HG03521 (cell line): Measurements from ENCODE around the gene SDCCAG8.

Experiments
- ATAC-seq: cut with Tn5 transposase; IDR thresholded peaks from one replicate; pipeline ENCODE4 v1.9.1; 2021; ENCODE audit warnings: mild to moderate bottlenecking, moderate library complexity; ENCODE audit not compliant: unreplicated experiment

Gene SDCCAG8

DNA sequence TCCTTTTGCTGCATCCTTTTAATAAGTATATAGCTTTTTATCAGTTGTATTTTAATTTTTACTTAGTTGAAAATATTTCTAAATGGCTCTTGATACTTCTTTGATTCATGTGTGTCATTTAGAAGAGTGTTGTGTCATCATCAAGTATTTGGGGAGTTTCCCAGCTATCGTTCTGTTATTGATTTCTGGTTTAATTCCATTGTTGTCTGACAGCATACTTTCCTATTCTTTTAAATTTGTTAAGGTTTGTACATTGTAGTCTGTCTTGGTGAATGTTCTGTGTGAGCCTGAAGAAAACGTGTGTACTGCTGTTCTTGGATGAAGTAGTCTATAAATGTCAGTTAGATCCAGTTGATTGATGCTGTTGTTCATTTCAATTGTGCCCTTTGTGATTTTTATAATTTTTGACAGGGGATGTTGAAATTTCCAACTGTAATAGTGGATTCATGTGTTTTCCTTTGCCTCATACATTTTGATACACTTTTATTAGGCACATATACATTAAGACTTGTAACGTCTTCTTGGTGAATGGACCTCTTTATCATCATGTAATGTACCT is 24.8 kb downstream of the SDCCAG8 start:
- no peak for ATAC-seq

DNA sequence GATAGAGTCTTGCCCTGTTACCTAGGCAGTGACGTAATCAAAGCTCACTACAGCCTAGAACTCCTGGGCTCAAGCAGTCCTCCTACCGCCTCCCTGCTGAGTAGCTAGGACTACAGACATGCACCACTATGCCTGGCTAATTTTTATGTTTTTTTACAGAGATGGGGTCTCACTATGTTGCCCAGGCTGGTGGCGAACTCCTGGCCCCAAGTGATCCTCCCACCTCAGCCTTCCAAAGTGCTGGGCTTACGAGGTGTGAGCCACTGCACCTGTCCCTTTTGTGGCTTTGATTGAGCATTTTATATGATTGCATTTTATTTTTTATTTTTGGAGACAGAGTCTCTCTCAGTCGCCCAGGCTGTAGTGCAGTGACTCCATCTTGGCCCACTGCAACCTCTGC is 25.8 kb downstream of the SDCCAG8 start:
- no peak for ATAC-seq

DNA sequence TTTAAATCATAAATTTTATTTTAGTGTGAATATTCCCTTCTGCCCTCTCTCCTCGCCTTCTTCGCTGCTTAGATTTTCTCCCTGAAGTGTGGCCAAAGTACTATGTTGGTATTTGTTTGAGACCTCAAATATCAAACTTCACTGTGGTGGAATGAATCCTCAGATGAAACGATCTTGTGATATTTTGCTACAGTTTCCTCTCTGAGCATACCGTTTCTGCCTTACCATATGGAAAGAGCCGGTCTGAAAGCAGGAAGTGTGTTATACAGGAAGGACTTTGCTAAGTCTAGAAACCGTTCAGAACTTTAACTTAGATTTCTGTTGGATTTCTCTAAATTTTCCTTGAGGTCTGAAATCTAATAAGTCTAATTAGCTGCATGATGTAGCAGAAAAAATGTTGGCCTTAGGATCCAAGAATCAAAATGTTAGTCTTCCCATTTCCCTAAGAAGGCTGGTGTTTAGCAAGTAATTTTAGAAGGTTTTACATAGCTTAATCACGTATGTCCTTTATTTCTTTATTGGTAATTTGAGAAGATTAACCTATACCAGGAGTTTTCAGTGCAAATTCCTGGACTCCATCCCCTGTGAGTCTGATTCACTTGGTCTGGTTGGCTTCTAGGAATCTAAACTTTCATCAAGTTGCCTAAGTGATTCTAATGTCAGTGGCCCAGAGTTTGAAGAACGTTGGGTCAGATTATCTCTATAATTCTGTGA is 30.7 kb downstream of the SDCCAG8 start:
- ATAC-seq: no peak

DNA sequence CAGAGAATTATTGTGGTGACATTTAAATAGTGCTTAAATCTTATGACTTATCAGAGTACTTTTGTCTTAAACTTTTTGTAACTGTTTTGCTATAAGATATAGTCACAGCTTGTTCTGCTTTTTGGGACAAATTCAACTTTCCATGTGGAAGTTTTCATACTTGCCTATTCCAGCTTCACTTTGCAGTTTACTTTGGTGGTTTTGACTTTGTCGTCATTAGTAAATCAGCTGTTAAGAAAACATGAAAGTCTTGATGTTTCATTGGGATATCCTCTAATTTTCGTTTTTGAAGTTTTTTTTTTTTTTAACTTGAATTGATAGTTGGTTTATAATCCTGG is 31.3 kb downstream of the SDCCAG8 start:
- ATAC-seq: no peak

DNA sequence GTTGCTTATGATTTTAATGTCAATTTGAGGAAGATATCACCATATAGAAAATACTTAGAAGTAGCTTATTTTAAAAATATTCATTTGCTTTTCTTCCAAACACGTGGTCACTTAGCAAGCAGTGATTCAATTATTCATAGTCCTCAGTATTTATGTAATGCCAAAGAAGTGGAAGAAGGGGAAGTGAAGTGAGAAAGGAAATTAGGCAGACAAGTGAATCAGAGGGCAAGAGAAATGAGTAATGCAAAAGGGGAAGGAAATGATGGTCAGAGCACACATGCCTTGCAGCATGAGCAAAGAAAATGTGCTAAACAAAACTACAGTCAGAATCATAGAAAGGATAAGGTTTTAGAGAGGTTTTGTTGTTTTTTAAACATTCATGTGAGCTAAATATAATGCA is 31.8 kb downstream of the SDCCAG8 start:
- peak; percentile 93 for ATAC-seq

DNA sequence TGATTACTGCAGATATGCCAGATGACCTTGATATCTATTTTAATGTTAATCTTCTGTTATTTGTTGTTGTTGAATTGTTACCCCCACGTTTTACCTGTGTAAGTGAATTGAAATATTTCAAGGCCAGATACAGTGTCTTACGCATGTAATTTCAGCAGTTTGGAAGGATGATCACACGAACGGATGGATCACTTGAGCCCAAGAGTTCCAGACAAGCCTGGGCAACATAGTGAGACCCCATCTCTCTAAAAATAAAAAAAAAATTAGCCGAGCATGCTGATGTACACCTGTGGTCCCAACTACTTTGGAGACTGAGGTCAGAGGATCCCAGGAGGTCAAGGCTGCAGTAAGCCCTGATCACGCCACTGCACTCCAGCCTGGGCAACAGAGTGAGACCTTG is 32.2 kb downstream of the SDCCAG8 start:
- ATAC-seq: no peak

DNA sequence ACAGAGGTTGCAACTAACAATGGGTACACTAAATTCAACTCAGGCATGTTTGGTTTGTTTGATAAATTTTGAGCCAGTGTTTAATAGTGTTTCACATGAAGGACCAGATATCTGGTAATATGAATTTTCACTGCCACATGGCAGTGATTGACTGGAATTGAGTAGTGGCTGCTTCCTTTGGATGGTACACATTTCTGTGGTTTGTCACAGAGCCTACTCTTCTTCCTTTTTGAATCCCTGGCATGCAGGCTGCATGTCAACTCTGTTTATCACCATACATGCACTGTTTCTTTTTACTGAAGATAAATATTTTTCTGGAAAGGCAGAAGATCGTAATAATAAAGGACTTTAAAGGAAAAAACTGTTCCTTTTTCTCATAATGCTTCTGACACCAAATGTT is 35.5 kb downstream of the SDCCAG8 start:
- ATAC-seq: no peak

DNA sequence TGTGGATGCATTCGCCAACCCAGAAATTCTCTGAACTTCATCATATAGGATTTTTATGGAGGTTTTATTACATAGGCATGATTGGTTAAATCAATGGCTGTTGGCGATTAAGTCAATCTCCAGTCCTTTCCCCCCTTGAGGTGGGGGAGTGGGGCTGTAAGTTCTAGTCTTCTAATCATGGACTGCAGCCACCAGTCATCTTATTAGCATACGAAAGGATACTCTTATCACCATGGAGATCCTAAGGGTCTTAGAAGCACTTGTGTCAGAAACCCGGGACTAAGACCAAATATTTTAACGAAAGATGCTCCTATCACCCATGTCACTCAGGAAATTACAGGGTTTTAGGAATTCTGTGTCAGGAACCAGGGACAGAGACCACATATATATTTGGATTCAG is 36.3 kb downstream of the SDCCAG8 start:
- no peak for ATAC-seq

DNA sequence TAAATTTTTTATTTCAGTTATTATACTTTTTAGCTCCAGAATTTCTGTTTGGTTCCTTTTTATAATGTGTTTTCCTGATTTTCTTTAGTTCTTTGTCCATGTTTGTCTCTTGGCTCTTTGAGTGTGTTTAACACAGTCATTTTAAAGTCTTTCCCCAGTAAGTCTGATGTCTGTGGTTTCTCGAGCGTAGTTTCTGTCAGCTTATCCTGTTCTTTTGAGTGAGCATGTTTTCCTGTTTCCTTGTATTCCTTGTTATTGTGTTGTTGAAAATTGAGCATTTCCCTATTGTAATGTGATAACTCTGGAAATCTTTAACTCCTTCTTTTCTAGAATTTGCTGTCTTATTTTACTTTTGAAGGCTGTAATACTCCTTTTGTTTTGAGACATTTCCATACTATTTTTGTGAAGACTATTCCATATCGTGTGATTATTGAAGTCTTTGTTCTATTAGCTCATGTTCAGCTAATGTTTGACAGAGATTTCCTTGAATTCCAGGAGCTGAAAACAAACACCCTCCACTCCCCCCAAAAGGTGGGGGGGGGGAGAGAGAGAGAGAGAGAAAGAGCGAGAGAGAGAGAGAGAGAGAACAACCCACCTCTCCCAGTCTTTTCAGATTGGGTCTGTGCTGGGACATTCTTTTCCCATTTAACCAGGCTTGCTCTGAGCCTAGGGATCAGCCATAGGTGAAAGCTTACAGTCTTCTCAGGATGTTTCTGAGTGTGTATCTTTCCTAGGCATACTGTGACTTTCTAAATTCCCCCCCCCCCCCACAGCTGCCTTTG is 38.3 kb downstream of the SDCCAG8 start:
- no peak for ATAC-seq

DNA sequence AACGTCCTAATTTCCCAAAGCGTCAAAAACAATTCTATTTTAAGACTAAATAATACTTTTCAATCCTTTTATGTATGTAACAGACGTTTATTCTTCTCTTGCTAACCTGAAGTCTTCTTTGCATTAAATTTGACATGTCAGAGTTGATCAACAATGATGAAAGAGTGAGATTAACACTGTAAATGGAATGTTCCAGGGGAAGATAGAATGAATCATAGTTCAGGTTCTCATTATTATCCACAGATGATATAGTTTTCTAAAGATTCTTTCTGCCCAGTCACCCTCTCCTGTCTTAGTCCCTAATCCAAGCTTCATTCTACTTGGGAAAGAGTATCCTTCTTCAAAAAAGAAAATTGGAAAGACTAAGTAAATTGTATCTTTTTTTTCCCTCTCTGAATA is 38.9 kb downstream of the SDCCAG8 start:
- no peak for ATAC-seq

DNA sequence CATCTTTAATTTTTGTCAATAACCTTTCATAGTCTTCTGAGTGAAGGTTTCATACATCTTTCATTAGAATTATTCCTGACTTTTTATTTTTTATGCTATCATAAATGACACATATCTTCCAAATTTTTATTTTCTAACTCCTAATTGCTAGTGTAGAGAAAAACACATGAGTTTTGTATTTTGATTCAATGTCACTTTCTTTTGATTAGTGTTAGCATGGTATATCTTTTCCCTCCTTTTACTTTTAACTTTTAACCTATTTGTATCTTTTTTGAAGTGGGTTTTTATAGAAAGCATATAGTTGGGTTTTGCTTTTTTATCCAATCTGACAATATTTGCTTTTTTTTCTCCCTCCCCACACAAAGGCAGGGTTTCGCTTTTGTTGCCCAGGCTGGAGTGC is 43.2 kb downstream of the SDCCAG8 start:
- ATAC-seq: no peak

DNA sequence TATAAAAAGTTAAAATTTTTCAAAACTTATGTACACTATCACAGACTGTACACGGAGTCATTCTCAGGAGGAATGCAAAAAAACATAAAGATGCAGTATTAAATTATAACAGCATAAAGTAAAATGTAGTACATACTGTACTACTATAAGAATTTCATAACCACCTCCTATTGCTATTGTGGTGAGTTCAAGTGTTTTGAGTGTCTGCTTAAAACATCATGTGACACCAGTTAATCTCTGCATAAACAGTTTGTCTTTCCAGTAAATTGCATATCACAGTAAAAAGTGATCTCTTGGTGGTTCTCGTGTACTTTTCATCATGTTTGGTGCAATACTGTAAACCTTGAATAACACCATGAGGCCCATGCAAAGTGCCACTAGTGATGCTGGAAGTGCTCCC is 45.2 kb downstream of the SDCCAG8 start:
- no peak for ATAC-seq

DNA sequence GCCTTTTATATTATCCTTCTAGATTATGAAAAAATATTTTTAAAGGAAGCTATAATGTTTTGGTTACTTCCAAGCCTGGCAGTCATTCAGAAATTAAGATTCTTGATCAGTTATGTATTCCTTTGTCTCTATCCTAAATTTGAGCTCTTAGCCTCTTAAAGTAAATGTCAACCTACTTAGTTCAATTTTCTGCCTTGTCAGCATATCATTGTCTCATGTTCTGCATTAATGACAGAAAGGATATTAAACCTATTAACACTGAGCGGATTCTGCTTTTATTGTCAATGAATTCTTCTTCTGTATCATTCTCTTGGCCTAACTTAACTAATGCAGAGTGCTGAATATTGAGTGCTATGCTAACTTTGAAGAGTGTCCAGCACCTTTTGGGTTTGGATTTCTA is 56.0 kb downstream of the SDCCAG8 start:
- no peak for ATAC-seq

DNA sequence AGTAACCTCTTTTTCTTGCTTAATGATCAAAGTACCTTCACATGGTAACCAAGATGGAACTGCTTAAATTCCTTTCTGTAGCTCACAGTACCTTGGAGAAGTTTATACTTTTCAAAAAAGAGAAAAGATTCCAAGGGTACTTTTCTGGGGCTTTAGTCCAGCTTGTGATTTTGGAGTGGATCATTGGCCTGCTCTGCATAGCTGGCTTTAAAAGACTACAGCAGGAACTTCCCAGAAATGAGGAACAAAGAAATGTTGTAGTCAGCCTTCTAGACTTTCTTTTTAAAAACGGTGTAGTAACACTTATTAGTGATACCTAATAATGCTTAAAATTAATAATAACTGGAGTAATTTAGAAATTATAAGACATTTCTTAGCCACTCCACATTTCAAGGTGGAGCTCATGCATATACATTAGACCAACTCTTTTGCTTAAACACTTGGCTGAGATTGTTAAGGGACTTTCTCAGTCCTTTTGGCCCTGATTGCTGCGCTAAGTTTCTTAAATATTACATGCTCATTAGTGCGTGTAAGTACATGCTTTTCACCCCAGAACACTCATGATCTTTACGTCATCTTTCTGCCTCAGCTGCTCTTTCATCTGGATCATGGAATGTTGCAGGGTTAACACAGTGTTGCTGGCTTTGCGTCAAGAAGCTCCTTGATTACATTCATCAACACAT is 57.3 kb downstream of the SDCCAG8 start:
- ATAC-seq: peak; percentile 19

DNA sequence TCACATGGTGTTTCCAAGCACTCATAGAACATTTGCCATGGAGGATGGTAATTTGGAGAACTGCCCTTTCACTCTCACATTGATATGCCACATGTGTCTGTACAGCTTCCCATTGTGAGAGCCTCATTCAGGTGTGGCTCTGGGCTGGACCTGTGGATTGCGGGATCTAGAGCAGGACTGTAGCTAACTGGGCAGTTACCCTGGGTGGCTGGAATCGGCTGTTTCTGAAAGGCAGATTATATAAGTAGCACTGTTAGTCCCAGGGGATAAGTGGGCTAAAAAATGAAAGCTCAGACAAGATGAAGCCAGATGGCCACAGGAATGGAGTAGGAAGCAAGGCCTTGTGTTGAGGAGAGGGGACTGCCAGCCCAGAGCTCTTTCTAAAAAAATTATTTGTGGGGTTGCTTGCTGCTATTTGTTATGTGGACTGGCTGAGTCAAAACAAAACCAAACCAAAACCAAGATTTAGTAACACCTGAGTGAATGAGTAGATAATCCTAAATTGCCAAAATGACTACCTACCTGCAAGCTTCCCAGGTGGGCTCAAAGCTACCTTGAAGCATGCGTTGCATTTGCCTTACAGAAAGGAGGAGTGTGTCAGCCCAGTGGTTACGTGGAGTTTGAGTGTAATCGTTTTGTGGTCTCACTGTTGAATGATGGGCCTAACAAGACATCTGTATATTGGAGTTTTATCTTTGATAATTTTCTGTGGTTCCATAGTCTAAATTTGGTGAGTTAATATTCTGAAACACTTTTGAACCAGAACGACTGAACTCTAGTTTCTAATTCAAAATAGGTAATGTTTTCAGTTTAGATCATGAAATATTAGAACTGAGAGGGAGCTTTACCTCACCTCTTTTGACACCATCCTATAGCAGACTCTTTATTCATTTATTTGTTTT is 58.0 kb downstream of the SDCCAG8 start:
- peak; percentile 70 for ATAC-seq

DNA sequence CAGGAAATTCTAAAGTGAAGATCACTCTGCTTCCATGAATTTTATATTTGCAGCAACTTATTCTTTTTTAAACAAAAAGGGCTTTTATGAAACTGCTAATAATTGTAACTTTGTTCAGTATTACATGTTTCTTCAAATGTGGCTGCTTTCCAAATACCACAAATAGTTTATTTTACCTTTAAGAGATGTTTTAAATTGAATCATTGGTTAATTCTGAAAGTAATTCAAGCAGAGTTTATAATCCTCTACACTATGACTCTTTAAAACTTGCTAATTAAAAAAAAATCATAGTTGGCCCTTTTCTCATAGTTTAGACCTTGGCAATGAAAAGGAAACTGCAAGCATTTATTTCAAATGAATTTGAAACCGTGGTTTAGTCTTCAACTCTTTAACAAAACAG is 59.6 kb downstream of the SDCCAG8 start:
- no peak for ATAC-seq

DNA sequence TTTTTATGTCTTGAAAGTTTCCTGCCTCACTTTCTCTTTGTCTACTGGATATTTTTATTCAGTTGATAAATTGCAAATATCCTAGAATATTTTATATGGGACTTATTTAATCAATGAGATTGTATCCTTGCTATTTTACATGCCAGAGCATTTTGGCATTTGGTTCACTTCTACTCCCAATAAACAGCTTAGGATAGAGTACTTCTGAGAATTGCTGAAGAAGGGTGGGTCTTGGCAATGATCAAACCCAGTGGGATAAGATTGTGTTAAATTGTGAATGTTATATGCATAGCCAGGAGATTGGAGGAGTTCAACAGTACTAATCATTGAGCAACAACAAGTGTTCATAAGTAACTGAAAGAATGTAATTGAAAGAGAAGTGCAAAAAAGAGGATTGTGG is 60.1 kb downstream of the SDCCAG8 start:
- ATAC-seq: no peak

DNA sequence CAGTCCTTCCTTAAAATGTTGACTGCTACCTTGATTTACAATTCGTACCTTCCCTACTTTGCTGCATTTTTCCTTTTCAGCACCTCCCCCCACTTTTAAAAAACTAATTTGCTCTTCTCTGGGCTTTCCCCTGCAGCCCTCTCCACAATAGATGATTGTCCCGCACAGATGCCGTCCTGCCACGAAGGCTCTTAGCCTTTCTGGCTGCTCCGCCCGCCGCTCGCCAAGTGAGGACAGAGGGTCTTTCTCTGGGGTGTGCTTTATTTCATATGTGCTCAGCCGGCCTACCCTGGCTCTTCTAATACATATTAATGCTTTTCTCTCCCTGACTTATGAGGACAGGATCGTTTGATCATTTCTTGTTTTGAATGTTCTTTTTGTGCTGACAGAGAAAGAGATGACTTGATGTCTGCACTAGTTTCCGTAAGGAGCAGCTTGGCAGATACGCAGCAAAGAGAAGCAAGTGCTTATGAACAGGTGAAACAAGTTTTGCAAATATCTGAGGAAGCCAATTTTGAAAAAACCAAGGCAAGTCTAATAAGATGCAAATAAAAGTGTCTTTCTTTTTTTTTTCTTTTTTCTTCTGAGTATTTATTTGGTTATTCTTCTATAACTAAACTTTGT is 60.6 kb downstream of the SDCCAG8 start:
- ATAC-seq: no peak

DNA sequence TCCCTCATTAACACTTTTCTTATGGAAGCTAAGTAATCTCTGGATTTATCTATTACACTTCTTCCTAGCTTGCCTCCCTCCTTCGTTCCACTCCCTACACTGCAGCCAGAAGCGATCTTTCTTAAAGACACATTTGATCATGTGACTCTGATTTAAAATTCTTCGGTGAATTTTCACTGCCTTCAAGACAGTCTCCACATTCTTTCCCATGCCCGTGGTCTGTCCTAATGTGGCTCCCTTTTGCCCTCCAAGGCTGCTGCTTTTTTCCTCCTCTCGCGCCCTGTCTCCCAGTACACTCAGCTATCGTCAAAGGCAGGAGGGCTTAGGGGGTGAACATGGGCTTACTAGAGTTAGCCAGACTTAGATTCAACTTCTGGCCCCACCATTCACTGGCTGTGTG is 64.4 kb downstream of the SDCCAG8 start:
- no peak for ATAC-seq

DNA sequence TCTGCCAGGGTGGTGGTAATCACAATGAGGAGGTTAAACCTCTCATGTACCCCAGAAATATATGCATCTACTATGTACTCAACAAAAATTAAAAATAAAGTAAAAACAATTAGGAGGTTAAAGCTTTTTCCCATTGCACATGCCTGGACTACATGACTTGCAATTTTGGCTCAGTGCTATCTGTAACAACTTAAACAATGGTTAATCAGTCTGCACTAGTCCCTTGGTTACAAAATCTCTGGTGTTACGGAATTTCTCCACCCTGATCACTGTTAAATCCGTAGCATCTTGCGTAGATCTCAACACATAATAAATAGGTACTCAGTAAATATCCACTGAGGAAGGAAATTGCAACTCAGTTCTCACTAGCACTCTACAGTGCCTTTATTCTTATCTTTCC is 66.5 kb downstream of the SDCCAG8 start:
- no peak for ATAC-seq
